ENCODE data around the gene CHRNA4. TPM values are rescaled to one million over a fixed set of nuclear protein-coding genes. Genes with fewer than 3 reads are reported as not detected.

Gene CHRNA4
- total RNA-seq, 4 donors from 2014 or later = not detected

GRCh38 chr20:63348828-63349515 lies 12.2 kb downstream of the CHRNA4 start:
- H3K4me1 ChIP-seq = no peaks in the 10 kb centered on the region
- no peaks in the 10 kb centered on the region for H3K27me3 ChIP-seq
- TF ChIP-seq POLR2A (IDR thresholded peaks at IDR 0.05) = no peak
- no peak for TF ChIP-seq CTCF (IDR thresholded peaks at IDR 0.05)
- H3K9me3 ChIP-seq = no peaks in the 10 kb centered on the region
- no peak for DNase-seq
- no peak overlapping the region for H3K27ac ChIP-seq
- H3K4me3 ChIP-seq = no peak overlapping the region
- no peaks in the 10 kb centered on the region for H3K36me3 ChIP-seq

GRCh38 chr20:63347950-63348827 lies 13.0 kb downstream of the CHRNA4 start:
- DNase-seq = no peak
- no peak overlapping the region for H3K27ac ChIP-seq
- no peaks in the 10 kb centered on the region for H3K4me1 ChIP-seq
- no peak for TF ChIP-seq POLR2A (IDR thresholded peaks at IDR 0.05)
- TF ChIP-seq CTCF (IDR thresholded peaks at IDR 0.05) = no peak
- no peaks in the 10 kb centered on the region for H3K27me3 ChIP-seq
- no peaks in the 10 kb centered on the region for H3K36me3 ChIP-seq
- H3K4me3 ChIP-seq = no peak overlapping the region
- no peaks in the 10 kb centered on the region for H3K9me3 ChIP-seq

- Histone ChIP-seq H3K9me3 (no peaks in the 10 kb centered on the region), H3K27me3 (no peaks in the 10 kb centered on the region), H3K4me1 (no peaks in the 10 kb centered on the region), H3K36me3 (no peaks in the 10 kb centered on the region), H3K4me3 (no peak overlapping the region), H3K27ac (no peak overlapping the region)
- TF ChIP-seq POLR2A (IDR thresholded peaks at IDR 0.05) = no peak
- TF ChIP-seq CTCF (IDR thresholded peaks at IDR 0.05) = no peak
- DNase-seq = no peak
These were observed 13.9 kb downstream of the CHRNA4 start for GRCh38 chr20:63347081-63347741.

GRCh38 chr20:63346131-63347080 lies 14.7 kb downstream of the CHRNA4 start:
- no peak for TF ChIP-seq CTCF (IDR thresholded peaks at IDR 0.05)
- no peak for TF ChIP-seq POLR2A (IDR thresholded peaks at IDR 0.05)
- Histone ChIP-seq H3K4me1 (no peaks in the 10 kb centered on the region), H3K9me3 (no peaks in the 10 kb centered on the region), H3K4me3 (no peak overlapping the region), H3K27me3 (no peaks in the 10 kb centered on the region), H3K36me3 (no peaks in the 10 kb centered on the region), H3K27ac (no peak overlapping the region)
- no peak for DNase-seq
